Mammary epithelial cell (primary cell): ENCODE results near the gene MTCH1.

Experiments
- CTCF ChIP-seq, 2 donors: IDR thresholded peaks in 1 of 2; conservative IDR thresholded peaks in 1 of 2; 2 replicates each; pipeline ENCODE4 v1.5.1; 2011 to 2012; ENCODE audit warnings: inconsistent platforms in 2 of 2, low read length in 2 of 2, mild to moderate bottlenecking in 2 of 2, control low read depth in 1 of 2, low read depth in 1 of 2; ENCODE audit not compliant: insufficient read depth in 1 of 2; ENCODE audit errors: extremely low read depth in 1 of 2
- EZH2 ChIP-seq: IDR thresholded peaks from 2 replicates; pipeline ENCODE4 v1.6.1; 2012; ENCODE audit warnings: low read length, inconsistent platforms, borderline replicate concordance

- TF ChIP-seq CTCF (conservative IDR thresholded peaks at IDR 0.05 in 1 of 2, IDR thresholded peaks at IDR 0.05 in 1 of 2; ENCODE audit: extremely low read depth in 1 of 2, insufficient read depth in 1 of 2, low read depth in 1 of 2, low read length in 2 of 2) = no peak
- no peak for TF ChIP-seq EZH2
Observed at GRCh38 chr6:37007340-37008043, 21.5 kb upstream of the MTCH1 start.
